Colonic mucosa (tissue), 4 donors: ENCODE results near the gene CHMP6. TPM values are rescaled to one million over a fixed set of nuclear protein-coding genes. Genes with fewer than 3 reads are reported as not detected.

Source experiments
- DNase-seq: peaks from one replicate; pipeline ENCODE4 v3.0.0-alpha.2; 2020
- H3K27ac ChIP-seq: fragments of 200-600 bp; one replicate; pipeline ENCODE4 v1.8.0; 2021
- H3K27me3 ChIP-seq: fragments of 200-600 bp; one replicate; pipeline ENCODE4 v1.8.0; 2021
- H3K36me3 ChIP-seq: fragments of 200-600 bp; one replicate; pipeline ENCODE4 v1.8.0; 2021
- H3K4me1 ChIP-seq: fragments of 200-600 bp; one replicate; pipeline ENCODE4 v1.8.0; 2021; ENCODE audit warnings: mild to moderate bottlenecking
- H3K4me3 ChIP-seq: fragments of 200-600 bp; one replicate; pipeline ENCODE4 v1.8.0; 2021
- H3K9ac ChIP-seq, 2 donors: one replicate each; pipeline ENCODE4 v1.7.0; 2013; ENCODE audit warnings: control low read depth in 2 of 2, low read depth in 2 of 2, low read length in 2 of 2
- H3K9me3 ChIP-seq: fragments of 200-600 bp; one replicate; pipeline ENCODE4 v1.8.0; 2021
- intact Hi-C: fragments of 100-400 bp; cut with DNase I; formaldehyde crosslinking; loops from one replicate; pipeline ENCODE4 v1.14.1; 2022
- total RNA-seq, 2 donors: library from RNA; stranded (reverse); fragmentation: NEBNext Ultra II Directional in 1 of 2; extraction: Animal tissue kit (Norgen Biotek cat#: 25700) in 1 of 2; gene quantifications; one replicate each; pipeline ENCODE4 v1.2.1, GENCODE V29; 2021
- TF ChIP-seq, protein P1 (sequence below): fragments of 200-600 bp; IDR thresholded peaks from one replicate; pipeline ENCODE4 v1.8.0; 2022; ENCODE audit warnings: antibody characterized with exemption, mild to moderate bottlenecking
- donor health status: healthy.
- donor health status: DM: no; HTN: no; CAD: no.
- donor health status: DM: no; HTN: no; CAD: no.

CHMP6 gene
- total RNA-seq, 2 donors from 2014 or later = 29.1 to 43.5 TPM

DNA sequence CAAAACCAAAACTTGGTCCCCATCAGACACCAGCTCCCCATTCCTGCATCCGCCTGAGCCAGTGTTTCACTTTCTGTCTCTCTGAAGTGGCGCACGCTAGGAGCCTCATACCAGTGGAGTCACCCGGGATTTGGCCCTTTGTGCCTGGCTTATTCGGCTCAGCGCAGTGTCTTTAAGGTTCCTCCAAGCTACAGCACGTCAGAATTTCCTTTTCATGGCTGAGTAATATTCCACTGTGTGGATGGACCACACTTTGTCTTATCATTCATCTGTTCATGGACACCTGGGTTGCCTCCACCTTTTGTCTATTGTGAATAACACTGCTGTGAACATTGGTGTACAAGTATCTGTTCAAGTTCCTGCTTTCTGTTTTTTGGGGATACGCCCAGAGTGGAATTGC lies 45.2 kb upstream of the CHMP6 start:
- H3K9ac ChIP-seq = no peak overlapping the region
- no peaks in the 10 kb centered on the region for H3K9me3 ChIP-seq
- intact Hi-C loops = no loop called here
- H3K4me1 ChIP-seq = no peaks in the 10 kb centered on the region
- DNase-seq = no peak
- H3K27me3 ChIP-seq = no peaks in the 10 kb centered on the region
- TF ChIP-seq, protein P1, sequence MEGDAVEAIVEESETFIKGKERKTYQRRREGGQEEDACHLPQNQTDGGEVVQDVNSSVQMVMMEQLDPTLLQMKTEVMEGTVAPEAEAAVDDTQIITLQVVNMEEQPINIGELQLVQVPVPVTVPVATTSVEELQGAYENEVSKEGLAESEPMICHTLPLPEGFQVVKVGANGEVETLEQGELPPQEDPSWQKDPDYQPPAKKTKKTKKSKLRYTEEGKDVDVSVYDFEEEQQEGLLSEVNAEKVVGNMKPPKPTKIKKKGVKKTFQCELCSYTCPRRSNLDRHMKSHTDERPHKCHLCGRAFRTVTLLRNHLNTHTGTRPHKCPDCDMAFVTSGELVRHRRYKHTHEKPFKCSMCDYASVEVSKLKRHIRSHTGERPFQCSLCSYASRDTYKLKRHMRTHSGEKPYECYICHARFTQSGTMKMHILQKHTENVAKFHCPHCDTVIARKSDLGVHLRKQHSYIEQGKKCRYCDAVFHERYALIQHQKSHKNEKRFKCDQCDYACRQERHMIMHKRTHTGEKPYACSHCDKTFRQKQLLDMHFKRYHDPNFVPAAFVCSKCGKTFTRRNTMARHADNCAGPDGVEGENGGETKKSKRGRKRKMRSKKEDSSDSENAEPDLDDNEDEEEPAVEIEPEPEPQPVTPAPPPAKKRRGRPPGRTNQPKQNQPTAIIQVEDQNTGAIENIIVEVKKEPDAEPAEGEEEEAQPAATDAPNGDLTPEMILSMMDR = no peak
- H3K4me3 ChIP-seq = no peak overlapping the region
- no peak overlapping the region for H3K27ac ChIP-seq
- H3K36me3 ChIP-seq = no peaks in the 10 kb centered on the region

GRCh38 chr17:80947200-80947940 lies 44.3 kb upstream of the CHMP6 start:
- TF ChIP-seq, protein P1 = no peak
- no peak for DNase-seq
- no peak overlapping the region for H3K27ac ChIP-seq
- no peak overlapping the region for H3K4me3 ChIP-seq
- H3K4me1 ChIP-seq = no peaks in the 10 kb centered on the region
- H3K27me3 ChIP-seq = no peaks in the 10 kb centered on the region
- no peak overlapping the region for H3K9ac ChIP-seq
- no peaks in the 10 kb centered on the region for H3K36me3 ChIP-seq
- intact Hi-C loops = no loop called here
- H3K9me3 ChIP-seq = no peaks in the 10 kb centered on the region

GRCh38 chr17:80948019-80948975 lies 43.3 kb upstream of the CHMP6 start:
- Histone ChIP-seq H3K4me1 (no peaks in the 10 kb centered on the region), H3K9ac (no peak overlapping the region), H3K36me3 (no peaks in the 10 kb centered on the region), H3K9me3 (no peaks in the 10 kb centered on the region), H3K4me3 (no peak overlapping the region), H3K27me3 (no peaks in the 10 kb centered on the region), H3K27ac (no peak overlapping the region)
- intact Hi-C loops = no loop called here
- TF ChIP-seq, protein P1 = no peak
- no peak for DNase-seq

GRCh38 chr17:80948976-80949450 lies 42.6 kb upstream of the CHMP6 start:
- intact Hi-C loops = no loop called here
- no peak for DNase-seq
- H3K4me1 ChIP-seq = no peaks in the 10 kb centered on the region
- no peak overlapping the region for H3K4me3 ChIP-seq
- H3K9ac ChIP-seq = no peak overlapping the region
- no peak overlapping the region for H3K27ac ChIP-seq
- H3K36me3 ChIP-seq = no peaks in the 10 kb centered on the region
- no peaks in the 10 kb centered on the region for H3K27me3 ChIP-seq
- TF ChIP-seq, protein P1 = no peak
- H3K9me3 ChIP-seq = no peaks in the 10 kb centered on the region

DNA sequence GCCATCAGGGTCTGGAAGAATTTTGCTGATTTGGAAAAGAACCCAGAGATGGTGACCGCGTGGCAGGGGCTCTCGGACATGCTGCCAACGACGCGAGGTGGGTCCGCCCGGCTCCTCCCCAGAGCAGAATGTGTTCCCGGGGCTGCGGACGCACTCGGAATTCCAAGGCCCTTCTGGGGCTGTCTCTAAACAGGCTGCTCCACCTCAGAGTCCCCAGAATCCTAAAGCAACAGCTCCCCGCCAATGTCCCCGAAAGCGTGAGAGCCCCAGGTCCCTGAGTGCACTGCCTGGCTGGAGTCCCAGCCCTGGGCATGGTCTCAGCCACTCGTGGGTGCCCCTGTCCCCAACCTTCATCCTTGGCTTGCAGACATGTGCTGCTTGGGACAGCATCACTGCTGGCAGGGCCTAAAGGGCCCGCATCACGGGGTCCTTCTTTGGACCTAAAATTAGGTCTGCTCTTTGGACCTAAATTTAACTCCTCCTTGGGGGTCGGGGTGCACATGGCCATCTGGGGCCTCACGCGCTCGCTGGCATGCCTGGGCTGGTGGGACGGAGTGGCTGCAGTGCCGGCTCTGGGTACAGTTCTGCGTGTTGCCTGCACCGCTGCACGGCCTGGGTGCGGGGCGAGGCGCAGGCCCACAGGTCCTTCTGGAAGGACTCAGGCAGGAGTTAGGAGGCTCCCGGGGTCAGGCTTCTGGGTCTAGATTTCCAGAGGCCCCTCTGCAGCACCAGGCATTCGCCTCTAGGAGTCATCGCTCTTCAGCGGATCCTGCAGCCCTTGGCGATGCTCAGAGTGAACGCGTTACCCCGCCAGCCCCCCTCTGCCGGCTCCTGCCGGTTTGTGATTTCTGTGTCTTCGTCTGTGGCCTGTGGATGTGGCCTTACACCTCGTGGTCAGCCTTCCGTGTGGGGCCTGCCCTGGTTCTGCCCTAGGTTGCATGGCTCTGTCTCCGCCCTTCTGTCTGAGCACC lies 41.9 kb upstream of the CHMP6 start:
- Histone ChIP-seq H3K27ac (no peak overlapping the region), H3K36me3 (no peaks in the 10 kb centered on the region), H3K27me3 (no peaks in the 10 kb centered on the region), H3K4me3 (no peak overlapping the region), H3K9ac (no peak overlapping the region), H3K9me3 (no peaks in the 10 kb centered on the region), H3K4me1 (no peaks in the 10 kb centered on the region)
- TF ChIP-seq, protein P1 = no peak
- DNase-seq = no peak
- intact Hi-C loops = no loop called here
